ENCODE data around the gene IFNAR1. TPM values are rescaled to one million over a fixed set of nuclear protein-coding genes. Genes with fewer than 3 reads are reported as not detected.

Gene IFNAR1
- total RNA-seq, 1 experiment from 2014 or later, result 20.4 TPM

GRCh38 chr21:33325222-33326067 is 675 bp downstream of the IFNAR1 start:
- Mint-ChIP-seq H3K9me3 (ENCODE audit: unreplicated experiment) (no peaks in the 10 kb centered on the region), H3K4me1 (ENCODE audit: low read depth, unreplicated experiment) (no peaks in the 10 kb centered on the region), H3K36me3 (ENCODE audit: insufficient read depth, unreplicated experiment) (no peaks in the 10 kb centered on the region), H3K27ac (ENCODE audit: unreplicated experiment) (no peak overlapping the region), H3K27me3 (ENCODE audit: insufficient read depth, unreplicated experiment) (no peaks in the 10 kb centered on the region), H3K4me3 (ENCODE audit: unreplicated experiment) (no peak overlapping the region)
- no peaks in the 10 kb centered on the region for H3K27me3 ChIP-seq (replicated peaks; ENCODE audit: control insufficient read depth, insufficient read depth, low read length)
- H3K9me3 ChIP-seq, result no peaks in the 10 kb centered on the region
- H3K4me3 ChIP-seq (ENCODE audit: low read depth, low read length), result peak overlapping the region; percentile 70
- CTCF ChIA-PET, result interaction anchor here (0.6 to 2.0 kb wide), 13 partner anchors 36 to 385 kb away, joined by 3 to 16 read pairs (median 4); partner anchors contain the start of genes DNAJC28 and TMEM50B
- TF ChIP-seq, protein P1, sequence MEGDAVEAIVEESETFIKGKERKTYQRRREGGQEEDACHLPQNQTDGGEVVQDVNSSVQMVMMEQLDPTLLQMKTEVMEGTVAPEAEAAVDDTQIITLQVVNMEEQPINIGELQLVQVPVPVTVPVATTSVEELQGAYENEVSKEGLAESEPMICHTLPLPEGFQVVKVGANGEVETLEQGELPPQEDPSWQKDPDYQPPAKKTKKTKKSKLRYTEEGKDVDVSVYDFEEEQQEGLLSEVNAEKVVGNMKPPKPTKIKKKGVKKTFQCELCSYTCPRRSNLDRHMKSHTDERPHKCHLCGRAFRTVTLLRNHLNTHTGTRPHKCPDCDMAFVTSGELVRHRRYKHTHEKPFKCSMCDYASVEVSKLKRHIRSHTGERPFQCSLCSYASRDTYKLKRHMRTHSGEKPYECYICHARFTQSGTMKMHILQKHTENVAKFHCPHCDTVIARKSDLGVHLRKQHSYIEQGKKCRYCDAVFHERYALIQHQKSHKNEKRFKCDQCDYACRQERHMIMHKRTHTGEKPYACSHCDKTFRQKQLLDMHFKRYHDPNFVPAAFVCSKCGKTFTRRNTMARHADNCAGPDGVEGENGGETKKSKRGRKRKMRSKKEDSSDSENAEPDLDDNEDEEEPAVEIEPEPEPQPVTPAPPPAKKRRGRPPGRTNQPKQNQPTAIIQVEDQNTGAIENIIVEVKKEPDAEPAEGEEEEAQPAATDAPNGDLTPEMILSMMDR (IDR thresholded peaks at IDR 0.05; ENCODE audit: insufficient read depth in 1 of 2, low read depth in 1 of 2, low read length in 1 of 2, severe bottlenecking in 1 of 2, unreplicated experiment in 1 of 2), result no peak
- POLR2A ChIA-PET, result interaction anchor here (0.5 to 1.3 kb wide), 7 partner anchors 31 to 274 kb away, joined by 3 to 9 read pairs (median 3); partner anchors contain the start of genes IFNAR2 and TMEM50B
- intact Hi-C loops (cut with micrococcal nuclease; ENCODE audit: unreplicated experiment), result loop anchor here (1.0 to 10.0 kb wide), 3 partner anchors 36 to 125 kb away; partner anchors contain the start of gene IL10RB
- BruUV-seq (replicated peaks), result no TSS peak
- no peaks in the 10 kb centered on the region for H3K4me1 ChIP-seq
- peaks cover 1% of the 10 kb centered on the region; the same call in 1 of the 2 replicates for H3K36me3 ChIP-seq (ENCODE audit: control insufficient read depth, insufficient read depth, low read length)
- peak; percentile 37 to 45 for DNase-seq

GRCh38 chr21:33327326-33327725 is 2.6 kb downstream of the IFNAR1 start:
- CTCF ChIA-PET, result no interaction called here
- no peak overlapping the region for H3K4me3 Mint-ChIP-seq (ENCODE audit: unreplicated experiment)
- H3K4me1 ChIP-seq, result no peaks in the 10 kb centered on the region
- DNase-seq, result no peak
- TF ChIP-seq, protein P1 (IDR thresholded peaks at IDR 0.05; ENCODE audit: insufficient read depth in 1 of 2, low read depth in 1 of 2, low read length in 1 of 2, severe bottlenecking in 1 of 2, unreplicated experiment in 1 of 2), result no peak
- POLR2A ChIA-PET, result no interaction called here
- peaks cover 3% of the 10 kb centered on the region for H3K36me3 ChIP-seq (ENCODE audit: control insufficient read depth, insufficient read depth, low read length)
- peaks cover 4% of the 10 kb centered on the region for H3K9me3 Mint-ChIP-seq (ENCODE audit: unreplicated experiment)
- intact Hi-C loops (cut with micrococcal nuclease; ENCODE audit: unreplicated experiment), result loop anchor here (10.0 kb wide), 1 partner anchor 63 kb away; the partner anchor contains the start of gene IL10RB
- no peaks in the 10 kb centered on the region for H3K27me3 ChIP-seq (replicated peaks; ENCODE audit: control insufficient read depth, insufficient read depth, low read length)
- no peaks in the 10 kb centered on the region for H3K4me1 Mint-ChIP-seq (ENCODE audit: low read depth, unreplicated experiment)
- peaks cover 4% of the 10 kb centered on the region for H3K36me3 Mint-ChIP-seq (ENCODE audit: insufficient read depth, unreplicated experiment)
- H3K9me3 ChIP-seq, result peaks cover 2% of the 10 kb centered on the region; the same call in 1 of the 2 replicates
- no peak overlapping the region for H3K4me3 ChIP-seq (ENCODE audit: low read depth, low read length)
- no peak overlapping the region for H3K27ac Mint-ChIP-seq (ENCODE audit: unreplicated experiment)
- BruUV-seq (replicated peaks), result no TSS peak
- no peaks in the 10 kb centered on the region for H3K27me3 Mint-ChIP-seq (ENCODE audit: insufficient read depth, unreplicated experiment)

DNA sequence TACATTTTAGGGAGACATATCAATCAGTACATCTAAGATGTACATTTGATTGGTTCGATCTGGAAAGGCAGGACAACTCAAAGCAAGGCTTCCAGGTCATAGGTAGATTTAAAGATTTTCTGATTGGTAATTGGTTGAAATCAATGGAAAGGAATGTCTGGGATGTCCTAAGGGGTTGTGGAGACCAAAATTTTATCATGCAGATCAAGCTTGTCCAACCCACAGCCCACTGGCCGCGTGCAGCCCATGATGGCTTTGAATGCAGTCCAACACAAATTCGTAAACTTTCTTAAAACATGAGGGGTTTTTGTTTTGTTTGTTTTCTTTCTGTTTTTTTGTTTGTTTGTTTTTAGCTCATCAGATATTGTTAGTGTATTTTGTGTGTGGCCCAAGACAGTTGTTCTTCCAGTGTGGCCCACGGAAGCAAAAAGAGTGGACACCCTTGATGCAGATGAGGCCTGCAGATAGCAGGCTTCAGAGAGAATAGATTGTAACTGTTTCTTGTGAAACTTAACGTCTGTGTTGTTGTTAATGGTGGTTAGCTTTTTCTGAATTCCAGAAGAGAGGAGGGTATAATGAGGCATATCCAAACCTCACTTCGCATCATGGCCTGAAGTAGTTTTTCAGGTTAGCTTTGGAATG is 3.1 kb downstream of the IFNAR1 start:
- no peaks in the 10 kb centered on the region for H3K4me1 Mint-ChIP-seq (ENCODE audit: low read depth, unreplicated experiment)
- peaks cover 3% of the 10 kb centered on the region for H3K36me3 ChIP-seq (ENCODE audit: control insufficient read depth, insufficient read depth, low read length)
- CTCF ChIA-PET, result no interaction called here
- H3K27ac Mint-ChIP-seq (ENCODE audit: unreplicated experiment), result no peak overlapping the region
- peaks cover 5% of the 10 kb centered on the region for H3K36me3 Mint-ChIP-seq (ENCODE audit: insufficient read depth, unreplicated experiment)
- TF ChIP-seq, protein P1 (IDR thresholded peaks at IDR 0.05; ENCODE audit: insufficient read depth in 1 of 2, low read depth in 1 of 2, low read length in 1 of 2, severe bottlenecking in 1 of 2, unreplicated experiment in 1 of 2), result no peak
- no peaks in the 10 kb centered on the region for H3K27me3 Mint-ChIP-seq (ENCODE audit: insufficient read depth, unreplicated experiment)
- peaks cover 10% of the 10 kb centered on the region for H3K9me3 Mint-ChIP-seq (ENCODE audit: unreplicated experiment)
- intact Hi-C loops (cut with micrococcal nuclease; ENCODE audit: unreplicated experiment), result loop anchor here (10.0 kb wide), 1 partner anchor 63 kb away; the partner anchor contains the start of gene IL10RB
- no peak overlapping the region for H3K4me3 Mint-ChIP-seq (ENCODE audit: unreplicated experiment)
- H3K9me3 ChIP-seq, result peaks cover 7% of the 10 kb centered on the region; the same call in 1 of the 2 replicates
- DNase-seq, result no peak
- no peaks in the 10 kb centered on the region for H3K27me3 ChIP-seq (replicated peaks; ENCODE audit: control insufficient read depth, insufficient read depth, low read length)
- no TSS peak for BruUV-seq (replicated peaks)
- H3K4me3 ChIP-seq (ENCODE audit: low read depth, low read length), result no peak overlapping the region
- POLR2A ChIA-PET, result no interaction called here
- H3K4me1 ChIP-seq, result no peaks in the 10 kb centered on the region
